Bone marrow (tissue), 2 donors: ENCODE measurements around the gene POGZ.
"Not testable (repeated sequence)": the region's sequence is repeated elsewhere in the genome, so short reads cannot be mapped to it uniquely, and the experiment has no call there.

Source experiments
- DNase-seq, 2 donors: peaks; one replicate each; lab custom pipeline; 2025; lab: John Stamatoyannopoulos, UW

POGZ gene

DNA sequence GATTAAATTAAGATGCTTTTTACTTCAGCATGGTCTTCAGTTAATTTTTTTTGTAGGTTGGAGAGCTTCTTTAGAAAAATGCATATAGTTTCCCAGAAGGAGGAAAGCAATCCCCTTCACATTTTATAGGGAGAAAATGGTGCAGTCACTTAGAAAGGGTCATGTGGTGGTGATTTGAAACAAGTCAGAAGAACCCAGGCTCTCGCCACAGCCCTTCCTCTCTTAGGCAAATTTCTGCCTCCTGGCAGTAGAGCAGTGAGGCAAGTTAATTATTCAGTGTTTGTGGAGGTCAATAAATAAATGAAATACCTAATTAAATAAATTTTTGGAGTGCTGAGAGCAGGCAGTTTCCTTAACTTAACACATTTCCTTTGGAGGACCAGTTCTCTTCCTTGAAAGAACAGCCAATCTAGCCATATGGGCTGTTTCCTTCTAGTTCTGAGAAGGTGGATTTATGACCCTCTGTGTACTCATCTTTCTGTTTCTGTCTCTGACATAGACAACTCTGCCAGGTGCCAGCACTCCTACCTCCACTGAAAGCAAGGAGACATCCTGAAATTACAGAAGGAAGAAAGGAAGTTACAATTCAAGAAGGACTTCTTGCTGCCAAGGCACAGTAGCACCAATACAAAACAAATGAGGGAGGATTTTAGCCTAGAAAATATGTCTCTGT, 19.0 kb upstream of the POGZ start:
- DNase-seq = no peak

DNA sequence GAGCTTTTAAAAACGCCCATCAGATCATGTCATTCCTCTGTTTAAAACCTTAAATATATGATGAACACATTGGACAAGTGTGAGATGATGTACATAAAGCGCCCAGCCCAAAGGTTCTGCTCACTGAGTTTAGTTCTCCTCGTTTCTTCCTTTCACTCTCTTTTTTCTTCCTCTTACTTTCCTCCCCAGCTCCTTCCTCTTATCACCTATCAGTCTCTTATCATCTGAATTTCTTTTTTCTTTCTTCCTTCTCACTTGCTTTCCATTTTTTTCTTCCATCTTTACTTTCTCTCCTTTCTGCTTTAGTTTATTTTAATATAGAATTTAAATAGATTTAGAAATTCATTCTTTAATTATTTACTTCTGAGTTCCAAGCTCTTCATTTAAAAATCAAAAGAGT, 17.8 kb upstream of the POGZ start:
- DNase-seq = no peak

DNA sequence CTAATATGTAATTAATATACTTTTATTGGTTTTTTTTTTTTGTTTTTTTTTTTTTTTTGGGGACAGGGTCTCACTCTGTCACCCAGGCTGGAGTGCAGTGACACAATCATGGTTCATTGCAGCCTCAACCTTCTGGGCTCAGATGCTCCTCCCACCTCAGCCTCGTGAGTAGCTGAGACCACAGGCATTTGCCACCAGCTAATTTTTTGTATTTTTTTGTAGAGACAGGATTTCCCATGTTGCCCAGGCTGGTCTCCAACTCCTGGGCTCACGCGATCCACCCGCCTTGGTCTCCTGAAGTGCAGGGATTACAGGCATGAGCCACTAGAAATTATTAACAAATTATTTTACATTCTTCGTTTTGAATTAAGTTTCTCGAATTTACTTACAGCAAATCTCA, 16.8 kb upstream of the POGZ start:
- no peak for DNase-seq

DNA sequence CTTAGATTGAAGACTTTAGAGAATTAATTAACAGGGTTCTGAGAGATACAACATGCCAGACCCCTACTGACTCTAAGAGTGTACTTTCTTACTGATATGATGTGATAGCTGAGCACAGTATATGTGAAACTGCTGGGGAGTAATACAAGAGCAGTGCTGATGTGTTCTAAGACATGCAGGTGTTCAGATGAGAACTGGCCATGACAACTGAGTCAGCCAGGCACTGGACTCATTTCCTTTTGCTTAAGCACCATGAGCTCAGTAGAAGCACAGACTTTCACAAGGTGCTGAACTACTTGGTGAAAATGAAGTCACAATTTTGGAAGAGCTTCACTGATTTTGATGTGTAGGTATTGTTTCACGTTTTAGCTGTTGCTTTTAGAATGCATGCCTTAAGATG, 15.9 kb upstream of the POGZ start:
- DNase-seq = no peak

DNA sequence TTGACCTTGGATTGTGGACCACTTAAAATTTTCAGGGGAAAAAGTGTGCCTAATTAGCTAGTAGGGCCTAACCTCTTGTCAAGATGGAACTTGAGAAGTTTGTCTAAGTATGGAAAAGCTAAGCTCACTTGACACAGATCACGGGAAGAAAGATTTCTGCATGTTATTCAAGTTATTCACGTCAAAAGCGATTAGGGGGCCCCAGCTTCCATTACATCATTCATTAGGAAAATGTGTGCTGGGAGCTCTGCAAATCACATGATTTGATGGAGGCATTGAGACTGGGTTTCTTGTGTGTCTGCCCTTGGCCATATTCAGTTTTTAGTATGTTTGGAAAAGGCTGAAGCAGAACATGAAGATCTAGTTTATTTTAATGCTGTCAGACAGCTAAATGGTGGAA, 15.5 kb upstream of the POGZ start:
- DNase-seq = no peak

DNA sequence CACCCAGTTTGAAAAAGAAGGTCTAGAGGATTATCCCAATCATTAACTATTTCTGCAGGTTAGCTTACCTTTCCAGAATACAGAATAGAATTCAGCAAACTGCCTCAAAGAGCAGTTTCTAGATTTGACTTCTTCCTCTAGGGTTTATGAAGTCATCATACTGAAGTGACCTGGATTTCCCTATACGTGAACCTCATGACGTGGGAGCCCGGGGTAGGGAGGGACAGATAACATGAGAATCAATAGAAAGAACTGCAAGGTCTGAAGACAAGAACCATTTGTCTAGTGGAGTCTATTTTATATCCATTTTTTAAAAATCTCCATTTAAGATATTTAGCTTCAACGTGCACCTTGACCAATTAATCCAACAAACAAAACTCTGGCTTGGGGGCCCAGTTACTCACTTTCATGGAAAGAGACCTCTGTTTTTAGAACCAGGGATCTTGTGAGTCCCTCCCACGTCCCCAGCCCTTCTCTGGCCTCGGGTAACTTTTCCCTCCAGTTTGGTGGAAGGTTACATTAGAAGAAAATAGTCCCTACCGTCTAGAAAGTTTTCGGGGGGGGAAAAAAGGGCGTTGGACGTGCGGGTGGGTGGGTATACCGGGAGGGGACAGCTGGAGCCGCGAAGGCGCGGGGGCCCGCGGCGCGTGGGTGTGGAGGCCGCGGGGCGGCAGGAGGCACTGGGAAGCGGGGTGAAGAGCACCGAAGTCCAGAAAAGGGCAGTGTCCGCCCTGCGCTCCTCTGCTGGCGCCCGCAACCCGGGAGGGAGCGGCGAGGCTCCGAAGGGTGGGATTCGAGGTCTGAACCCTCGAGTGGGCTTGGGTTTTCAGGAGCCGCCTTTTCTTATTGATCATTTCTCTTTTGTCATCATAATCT, 13.8 kb upstream of the POGZ start:
- peak in 1 of 2 donors; percentile 18 for DNase-seq

DNA sequence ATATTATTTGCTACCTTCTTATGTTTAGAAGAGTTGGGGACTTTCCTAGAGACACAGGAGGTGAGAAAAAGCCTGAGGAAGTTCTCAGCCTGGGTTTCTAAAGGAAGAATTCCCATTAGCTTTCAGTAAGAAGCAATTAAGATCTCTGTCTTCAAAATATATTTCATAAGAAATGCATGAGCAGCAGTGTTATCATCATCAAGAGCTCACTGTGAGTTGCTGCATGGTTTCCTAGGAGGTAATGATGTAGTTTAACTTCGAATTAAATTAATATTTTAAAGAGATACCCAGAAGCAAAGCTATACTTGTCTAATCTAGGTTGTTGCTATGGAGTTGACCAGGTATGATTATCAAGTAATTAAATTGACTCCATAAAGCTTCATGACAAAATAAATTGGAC, 5.7 kb upstream of the POGZ start:
- no peak for DNase-seq

DNA sequence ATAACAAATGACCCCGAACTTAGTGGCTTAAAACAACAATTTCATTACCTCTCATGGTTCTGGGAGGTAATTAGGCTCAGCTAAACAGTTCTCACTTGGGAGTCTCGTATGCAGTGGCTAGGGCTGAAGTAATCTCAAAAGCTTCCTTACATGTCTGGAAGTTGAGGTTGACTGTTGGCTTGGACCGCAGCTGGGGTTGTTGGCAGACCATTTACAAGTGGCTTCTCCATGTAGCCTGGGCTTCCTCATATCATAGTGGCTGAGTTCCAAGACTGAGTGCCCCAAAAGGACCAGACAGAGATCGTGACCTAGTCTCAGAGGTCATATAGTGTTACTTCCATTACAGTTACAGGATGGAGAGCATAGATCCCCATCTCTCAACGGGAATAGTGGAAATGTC, 2.4 kb upstream of the POGZ start:
- no peak for DNase-seq

DNA sequence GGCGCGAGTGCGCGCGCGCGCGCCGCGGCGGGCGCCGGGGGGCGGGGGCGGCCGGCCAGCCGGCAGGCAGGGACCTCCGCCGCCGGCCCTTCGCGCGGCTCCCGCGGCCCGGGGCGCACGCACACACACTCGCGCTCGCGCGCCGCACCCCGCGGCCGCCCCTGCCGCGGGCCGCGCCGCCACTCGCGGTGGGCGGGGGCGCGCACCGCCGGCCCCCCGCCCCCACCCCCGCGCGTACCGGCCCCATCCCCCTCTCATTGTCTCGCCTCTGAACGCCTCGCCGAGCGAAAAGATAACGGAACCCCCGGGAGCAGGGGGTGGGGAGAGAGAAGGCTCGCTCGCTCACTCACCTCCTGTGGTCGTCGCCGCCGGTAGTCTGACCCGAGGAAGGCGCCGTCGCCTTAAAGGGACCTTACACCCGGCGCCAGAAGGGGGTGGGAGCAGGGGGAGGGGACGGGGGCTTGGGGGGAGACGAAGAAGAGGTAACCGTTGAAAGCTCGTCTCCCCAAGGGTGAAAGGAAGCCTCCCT, 428 bp downstream of the POGZ start:
- DNase-seq = no peak

DNA sequence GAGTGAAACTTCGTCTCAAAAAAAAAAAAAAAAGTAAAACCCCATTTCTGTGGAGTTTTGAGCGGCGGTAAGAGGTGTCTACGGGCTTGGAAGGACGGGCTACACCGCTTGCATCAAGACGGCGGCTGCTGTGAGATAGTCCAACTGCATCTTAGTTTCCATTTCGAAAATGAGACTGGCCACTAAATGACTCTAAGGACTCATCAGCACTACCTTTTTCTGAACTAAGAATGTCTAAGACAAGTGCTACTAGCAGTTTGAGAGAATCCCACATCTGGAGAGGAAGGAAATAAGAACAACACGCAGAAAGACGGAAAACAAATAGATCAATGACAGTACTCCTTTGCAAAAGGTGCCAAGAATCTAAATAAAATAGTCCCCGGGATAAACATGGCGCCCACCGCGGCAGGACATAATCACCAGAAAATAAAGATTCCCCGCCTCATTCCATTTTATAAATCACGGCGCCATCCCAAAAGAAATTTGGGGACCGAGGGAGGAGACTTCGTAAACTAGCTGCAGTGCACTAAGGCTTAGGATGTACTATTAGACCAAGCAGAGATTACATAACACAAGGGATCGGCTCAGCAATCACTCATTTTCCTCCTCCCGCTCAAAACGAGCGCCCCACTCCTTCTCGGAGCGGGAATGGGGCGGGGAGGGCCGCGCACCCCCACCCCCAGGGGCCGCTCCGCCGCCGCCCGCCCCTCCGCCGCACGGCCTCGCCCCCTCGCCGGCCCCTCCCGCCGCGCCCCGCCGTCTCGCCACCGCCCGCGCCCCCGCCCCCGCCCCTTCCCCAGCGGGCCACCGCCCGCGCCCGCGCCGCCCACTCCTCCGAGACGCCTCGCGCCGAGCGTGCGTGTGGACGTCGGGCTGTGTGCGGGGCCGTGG, 1.1 kb downstream of the POGZ start:
- peak in 1 of 2 donors; percentile 41 for DNase-seq

DNA sequence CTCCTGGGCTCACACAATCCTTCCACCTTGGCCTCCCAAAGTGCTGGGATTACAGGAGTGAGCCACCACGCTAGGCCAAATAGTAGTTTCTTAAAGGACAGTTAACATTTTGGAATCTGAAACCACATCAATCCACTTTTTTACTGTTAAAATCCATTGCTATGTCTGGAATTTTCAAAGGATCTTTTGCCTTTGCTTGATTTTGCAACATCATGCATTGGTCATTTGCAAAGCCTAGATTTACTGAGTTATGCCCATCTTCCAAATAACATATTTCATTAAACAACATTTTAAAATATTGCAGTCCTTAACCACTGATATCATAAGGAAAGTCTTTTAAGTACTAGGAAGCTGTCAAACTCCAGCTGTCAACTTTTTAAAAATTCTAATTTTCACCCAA, 3.3 kb downstream of the POGZ start:
- DNase-seq = no peak

DNA sequence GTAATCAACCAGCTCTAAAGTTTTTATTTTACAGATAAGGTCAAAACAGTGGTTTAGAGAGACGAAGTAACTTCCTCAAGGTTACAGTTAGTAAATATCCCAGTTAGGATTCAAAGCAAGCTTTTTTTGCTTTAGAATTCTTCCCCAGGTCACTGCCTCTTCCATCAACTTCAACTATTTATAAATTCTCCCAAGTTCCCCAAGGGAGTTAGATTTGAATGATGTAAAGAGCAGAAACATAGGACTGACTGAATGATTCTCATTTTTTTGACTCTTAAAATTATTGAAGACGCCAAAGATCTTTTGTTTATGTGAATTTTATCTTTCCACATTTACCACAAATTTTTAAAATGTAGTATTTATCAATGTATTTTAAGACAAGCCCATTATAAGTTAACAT, 4.1 kb downstream of the POGZ start:
- DNase-seq = no peak

DNA sequence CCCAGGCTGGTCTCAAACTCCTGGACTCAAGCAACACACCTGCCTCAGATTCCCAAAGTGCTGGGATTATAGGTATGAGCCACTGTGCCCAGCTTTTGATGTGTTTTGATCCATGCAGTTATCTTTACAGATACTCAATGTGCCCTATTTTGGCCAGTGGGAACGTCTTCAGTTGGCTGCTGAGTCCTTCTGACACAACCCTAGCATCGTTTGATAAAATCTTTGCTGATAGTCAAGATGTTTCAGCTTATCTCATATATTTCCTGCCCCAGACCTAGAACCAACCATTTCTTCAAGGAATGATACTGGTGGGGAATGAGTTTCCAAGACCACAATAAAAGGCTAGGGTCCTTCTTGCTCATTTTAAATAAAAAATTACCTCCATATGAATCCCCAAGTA, 11.6 kb downstream of the POGZ start:
- DNase-seq = no peak

DNA sequence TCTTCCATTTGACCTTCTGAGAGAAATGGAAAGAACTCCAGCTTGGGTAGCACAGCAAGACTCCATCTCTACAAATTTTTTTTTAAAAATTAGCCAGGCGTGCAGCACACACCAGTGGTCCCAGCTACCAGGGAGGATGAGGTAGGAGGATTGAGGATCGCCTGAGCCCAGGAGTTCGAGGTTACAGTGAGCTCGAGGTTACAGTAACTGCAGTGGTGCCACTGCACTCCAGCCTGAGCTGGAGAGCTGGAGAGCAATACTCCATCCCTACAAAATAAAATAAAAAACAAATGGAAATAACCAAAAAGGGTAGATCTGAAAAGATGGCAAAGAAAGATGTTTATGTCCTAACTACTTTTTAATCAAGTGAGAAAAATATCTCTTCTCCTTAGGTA, 14.5 kb downstream of the POGZ start:
- no peak for DNase-seq

DNA sequence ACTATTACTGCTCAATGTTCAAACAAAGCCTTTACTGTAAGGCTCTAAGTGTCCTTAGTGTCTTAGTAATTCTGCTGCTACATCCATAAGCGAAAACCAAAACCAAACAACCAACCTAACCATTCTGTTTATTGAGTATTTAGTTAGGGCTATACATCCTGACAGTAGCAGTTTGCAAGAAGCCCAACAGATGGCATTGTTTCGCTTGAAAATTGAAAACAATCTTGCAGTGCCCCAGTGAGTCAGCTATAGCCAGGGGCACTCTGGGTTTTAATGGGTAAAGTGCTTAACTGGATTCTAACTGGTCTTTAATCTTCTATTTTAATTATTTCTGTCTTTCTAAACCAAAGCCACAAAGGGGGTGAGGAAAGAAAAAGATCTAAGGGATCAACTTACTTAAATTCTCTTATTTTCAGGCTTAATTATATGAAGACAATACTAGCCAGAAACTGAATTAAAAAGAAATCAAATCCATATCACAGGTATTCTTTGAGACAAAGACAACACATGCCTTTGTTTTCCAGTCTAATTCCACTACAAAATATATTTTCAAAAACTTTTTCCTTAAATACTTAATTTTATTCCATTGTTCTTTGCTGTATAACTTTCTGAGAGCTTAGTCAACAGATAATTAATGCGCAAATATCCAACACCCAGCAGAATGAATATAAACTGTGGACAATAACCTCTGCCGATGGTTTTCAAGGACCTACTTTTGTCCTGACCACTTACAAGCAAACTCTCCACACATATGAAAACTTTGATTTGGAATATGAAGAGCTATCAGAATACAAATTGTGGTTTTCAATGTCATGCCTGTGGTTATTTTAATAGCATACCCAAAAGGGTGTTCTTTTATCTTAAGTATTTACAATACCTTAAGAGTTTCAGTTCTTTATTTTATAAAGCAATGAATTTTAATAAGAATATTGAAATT, 15.2 kb downstream of the POGZ start:
- peak in 1 of 2 donors; percentile 58 for DNase-seq

DNA sequence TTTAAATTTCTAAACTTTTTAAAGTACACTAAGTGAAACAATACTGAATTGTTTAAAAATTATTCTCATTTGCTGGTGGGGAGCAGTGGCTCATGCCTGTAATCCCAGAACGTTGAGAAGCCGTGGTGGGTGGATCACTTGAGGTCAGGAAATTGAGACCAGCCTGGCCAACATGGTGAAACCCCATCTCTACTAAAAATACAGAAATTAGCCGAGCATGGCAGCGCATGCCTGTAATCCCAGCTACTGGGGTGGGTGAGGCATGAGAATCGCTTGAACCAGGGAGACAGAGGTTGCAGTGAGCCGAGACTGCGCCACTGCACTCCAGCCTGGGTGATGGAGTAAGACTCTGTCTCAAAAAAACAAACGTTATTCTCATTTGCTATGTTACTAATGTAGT, 21.9 kb downstream of the POGZ start:
- DNase-seq = not testable (repeated sequence)

DNA sequence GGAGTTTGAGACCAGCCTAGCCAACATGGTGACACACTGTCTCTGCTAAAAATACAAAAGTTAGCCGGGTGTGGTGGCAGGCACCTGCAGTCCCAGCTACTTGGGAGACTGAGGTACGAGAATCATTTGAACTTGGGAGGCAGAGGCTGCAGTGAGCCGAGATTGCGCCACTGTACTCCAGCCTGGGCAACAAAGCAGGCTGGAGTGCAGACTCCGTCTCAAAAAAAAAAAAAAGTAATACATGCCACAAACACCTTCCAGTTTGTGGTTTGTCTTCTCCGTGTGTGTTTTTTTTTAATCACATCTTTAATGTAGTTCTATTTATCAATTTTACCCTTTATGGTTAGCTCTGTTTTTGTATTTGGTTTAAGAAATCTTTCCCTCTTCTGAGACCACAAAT, 22.3 kb downstream of the POGZ start:
- no peak for DNase-seq

DNA sequence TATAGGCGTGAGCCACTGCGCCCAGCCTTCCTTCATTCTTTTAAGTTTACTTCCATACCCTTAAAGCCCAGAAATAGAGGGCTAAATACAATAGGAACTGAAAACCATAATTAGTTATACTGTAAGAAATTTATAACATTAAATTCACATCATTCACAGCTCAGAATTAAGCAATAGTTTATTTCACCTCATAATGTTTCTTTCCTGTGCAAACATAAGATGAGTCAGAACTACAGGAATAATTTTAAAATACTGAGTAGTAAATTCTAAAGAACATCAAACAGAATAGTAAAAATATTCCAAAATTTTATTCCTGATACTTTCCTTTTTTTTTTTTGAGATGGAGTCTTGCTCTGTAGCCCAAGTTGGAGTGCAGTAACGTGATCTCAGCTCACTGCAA, 24.1 kb downstream of the POGZ start:
- DNase-seq = no peak

DNA sequence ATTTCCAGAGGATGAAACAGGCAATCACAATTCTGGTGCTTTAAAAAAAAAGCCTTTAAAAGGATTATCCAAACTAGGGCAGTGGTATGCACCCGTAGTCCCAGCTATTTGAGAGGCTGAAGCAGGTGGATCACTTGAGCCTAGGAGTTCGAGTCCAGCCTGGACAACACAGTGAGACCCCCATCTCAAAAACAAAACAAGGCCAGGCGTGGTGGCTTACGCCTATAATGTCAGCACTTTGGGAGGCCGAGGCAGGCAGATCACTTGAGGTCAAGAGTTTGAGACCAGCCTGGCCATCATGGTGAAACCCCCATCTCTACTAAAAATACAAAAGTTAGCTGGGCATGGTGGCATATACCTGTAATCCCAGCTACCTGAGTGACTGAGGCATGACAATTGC, 25.5 kb downstream of the POGZ start:
- DNase-seq = not testable (repeated sequence)

DNA sequence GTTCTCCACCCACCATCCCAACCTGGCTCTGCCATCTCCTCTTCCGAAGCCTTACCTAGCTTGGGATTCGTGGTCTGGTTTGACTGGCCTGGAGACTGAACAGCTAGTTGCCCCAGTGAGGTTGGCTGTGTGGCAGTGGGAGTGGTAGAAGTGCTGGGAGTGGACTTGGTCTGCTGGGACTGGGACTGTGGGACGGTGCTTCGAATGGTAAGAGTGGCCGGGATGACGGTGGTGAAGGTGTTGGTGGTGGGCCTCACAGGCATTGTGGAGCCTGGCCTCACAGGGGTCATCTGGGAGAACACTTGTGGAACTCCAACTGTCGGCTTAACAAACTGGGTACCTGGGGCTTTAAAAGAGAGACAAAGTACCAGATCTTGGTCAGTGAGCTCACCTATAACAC, 31.2 kb downstream of the POGZ start:
- DNase-seq = no peak

DNA sequence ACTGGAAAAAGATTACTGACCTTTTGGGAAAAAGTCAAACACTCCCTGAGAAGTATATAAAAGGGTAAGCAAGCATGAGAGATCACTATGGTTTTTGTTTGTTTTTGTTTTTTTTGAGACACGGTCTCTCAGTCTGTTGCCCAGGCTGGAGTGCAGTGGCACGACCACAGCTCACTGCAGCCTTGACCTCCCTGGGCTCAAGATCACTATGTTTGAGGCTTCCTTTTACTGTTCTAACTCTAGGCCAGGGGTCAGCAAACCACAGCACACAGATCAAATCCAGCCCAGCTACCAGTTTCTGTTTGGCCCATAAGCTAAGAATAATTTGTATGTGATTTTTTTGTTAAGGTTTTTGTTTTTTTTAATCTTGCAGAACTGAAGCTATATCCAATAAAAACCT, 34.2 kb downstream of the POGZ start:
- no peak for DNase-seq
